Esophagus (tissue), 2 donors: ENCODE results near the gene CFLAR. TPM values are rescaled to one million over a fixed set of nuclear protein-coding genes. Genes with fewer than 3 reads are reported as not detected.

ENCODE experiments used
- H3K27ac ChIP-seq, 2 donors: one replicate each; pipeline ENCODE4 v1.5.1; 2013; ENCODE audit warnings: low read depth in 2 of 2, mild to moderate bottlenecking in 2 of 2, inconsistent platforms in 1 of 2, low read length in 1 of 2, moderate library complexity in 1 of 2
- H3K27me3 ChIP-seq, 2 donors: one replicate each; pipeline ENCODE4 v1.6.1; 2013; ENCODE audit warnings: low read length in 2 of 2, control low read depth in 1 of 2, mild to moderate bottlenecking in 1 of 2; ENCODE audit not compliant: insufficient read depth in 2 of 2, control insufficient read depth in 1 of 2
- H3K36me3 ChIP-seq, 2 donors: one replicate each; pipeline ENCODE4 v1.6.1; 2013; ENCODE audit warnings: low read length in 1 of 2; ENCODE audit not compliant: control insufficient read depth in 2 of 2, insufficient read depth in 2 of 2
- H3K4me1 ChIP-seq, 2 donors: one replicate each; pipeline ENCODE4 v1.6.1; 2013; ENCODE audit warnings: low read length in 1 of 2; ENCODE audit not compliant: control insufficient read depth in 2 of 2, insufficient read depth in 2 of 2
- H3K4me3 ChIP-seq, 2 donors: one replicate each; pipeline ENCODE4 v1.5.1; 2013; ENCODE audit warnings: low read length in 2 of 2, mild to moderate bottlenecking in 2 of 2, low read depth in 1 of 2, moderate library complexity in 1 of 2
- H3K9me3 ChIP-seq, 2 donors: one replicate each; pipeline ENCODE4 v1.6.1; 2013; ENCODE audit warnings: mild to moderate bottlenecking in 2 of 2, low read depth in 1 of 2, low read length in 1 of 2, moderate library complexity in 1 of 2; ENCODE audit not compliant: control insufficient read depth in 2 of 2, insufficient read depth in 1 of 2
- WGBS, 2 donors: extraction: QIAGEN DNeasy Blood & Tissue Kit; methylation state at CpG; one replicate each; pipeline ENCODE4 v1.1.7; 2013; 5-methylcytosine and 5-hydroxymethylcytosine counted together
- polyA plus RNA-seq, 2 donors: library from polyadenylated mRNA; stranded (reverse); fragments of 200-250 nt; gene quantifications; one replicate each; pipeline ENCODE4 v1.2.3, GENCODE V29; 2013
- donor health status: healthy with polysubstance abuse.
- donor health status: Bipolar disorder and iron deficiency.

Gene CFLAR
- polyA plus RNA-seq, 2 donors, result 39.6 to 58.5 TPM

- H3K4me1 ChIP-seq, result peaks cover 0 to 2% of the 10 kb centered on the region in 2 donors
- H3K4me3 ChIP-seq, result no peak overlapping the region
- H3K27me3 ChIP-seq, result no peaks in the 10 kb centered on the region
- H3K36me3 ChIP-seq, result peaks cover 0 to 2% of the 10 kb centered on the region in 2 donors
- WGBS, 2 donors, result 79 to 80% methylated on average over 8 of the region's 8 CpGs
- no peaks in the 10 kb centered on the region for H3K9me3 ChIP-seq
- no peak overlapping the region for H3K27ac ChIP-seq
Observed at GRCh38 chr2:201223089-201224073, 107.4 kb downstream of the CFLAR start.

Other genes starting within 250 kb of the CFLAR start
- 10 to 100 TPM; 18.7 to 21.5 TPM for gene PPIL3, start 227.1 kb upstream of the CFLAR start, polyA plus RNA-seq
- gene NIF3L1, start 226.8 kb upstream of the CFLAR start, polyA plus RNA-seq, result 10 to 100 TPM; 11.3 to 23.3 TPM
- 1 to 10 TPM; 6.0 to 7.0 TPM for gene ORC2, start 152.5 kb upstream of the CFLAR start, polyA plus RNA-seq
- gene HYCC2, start 44.5 kb upstream of the CFLAR start, polyA plus RNA-seq, result 1 to 10 TPM; 2.8 to 8.4 TPM
- 100 to 1,000 TPM in 1 of 2 donors, 10 to 100 TPM in 1; 70.5 to 116 TPM for gene NDUFB3, start 44.2 kb upstream of the CFLAR start, polyA plus RNA-seq
- 1 to 10 TPM; 5.2 to 8.7 TPM for gene CASP10, start 67.0 kb downstream of the CFLAR start, polyA plus RNA-seq
- 10 to 100 TPM; 12.8 to 19.6 TPM for gene CASP8, start 144.4 kb downstream of the CFLAR start, polyA plus RNA-seq
- under 1 TPM; 0.27 to 0.59 TPM for gene FLACC1, start 241.2 kb downstream of the CFLAR start, polyA plus RNA-seq